Transverse colon (tissue), 4 donors: ENCODE results near the gene ERC2. TPM values are rescaled to one million over a fixed set of nuclear protein-coding genes. Genes with fewer than 3 reads are reported as not detected.

Source experiments
- DNase-seq: peaks from one replicate; pipeline ENCODE4 v3.0.0-alpha.2; 2019
- H3K27ac ChIP-seq, 4 donors: fragments of 200-600 bp; sonication (generic); 2 replicates each; pipeline ENCODE4 v1.5.1; 2016 to 2018; ENCODE audit warnings: inconsistent platforms in 4 of 4
- H3K27me3 ChIP-seq: fragments of 200-600 bp; sonication (generic); 2 replicates; pipeline ENCODE4 v1.5.1; 2017; ENCODE audit warnings: inconsistent platforms
- H3K36me3 ChIP-seq, 4 donors: fragments of 200-600 bp; sonication (generic); 2 replicates each; pipeline ENCODE4 v1.5.1; 2017 to 2019; ENCODE audit warnings: inconsistent platforms in 4 of 4
- H3K4me1 ChIP-seq, 4 donors: fragments of 200-600 bp; sonication (generic); 2 replicates each; pipeline ENCODE4 v1.5.1; 2017 to 2020; ENCODE audit warnings: inconsistent platforms in 4 of 4
- H3K4me3 ChIP-seq, 4 donors: fragments of 200-600 bp; sonication (generic); 1 replicate in 1 of 4; 2 replicates in 3 of 4; pipeline versions ENCODE4 v1.5.1 to v1.6.1; 2017 to 2019; ENCODE audit warnings: inconsistent platforms in 4 of 4
- H3K9me3 ChIP-seq, 2 donors: fragments of 200-600 bp; sonication (generic); 2 replicates each; pipeline ENCODE4 v1.5.1; 2017 to 2019; ENCODE audit warnings: inconsistent platforms in 2 of 2
- CTCF ChIP-seq, 5 experiments: fragments of 200-600 bp in 3 of 5; fragments of 450-650 bp in 2 of 5; sonication (generic) in 3 of 5; IDR thresholded peaks; 1 replicate in 2 of 5; 2 replicates in 3 of 5; pipeline ENCODE4 v1.5.1; 2016 to 2017; ENCODE audit warnings: antibody characterized with exemption in 5 of 5, inconsistent platforms in 3 of 5, mild to moderate bottlenecking in 2 of 5, moderate library complexity in 1 of 5
- EP300 ChIP-seq: sonication (generic); formaldehyde crosslinking; IDR thresholded peaks from one replicate; pipeline ENCODE4 v1.6.1; 2017; ENCODE audit warnings: antibody characterized with exemption, low read depth
- POLR2A ChIP-seq: fragments of 450-650 bp; IDR thresholded peaks from one replicate; pipeline ENCODE4 v1.6.1; 2016; ENCODE audit warnings: antibody characterized with exemption, mild to moderate bottlenecking, moderate library complexity
- POLR2AphosphoS5 ChIP-seq, 3 donors: sonication (generic); formaldehyde crosslinking; IDR thresholded peaks; one replicate each; pipeline ENCODE4 v1.6.1; 2016; ENCODE audit warnings: antibody characterized with exemption in 3 of 3
- WGBS, 2 donors: methylation state at CpG; one replicate each; pipeline ENCODE4 v1.1.5; 2018; ENCODE audit warnings: low coverage in 1 of 2; 5-methylcytosine and 5-hydroxymethylcytosine counted together
- in situ Hi-C, 4 donors: fragments of 200-750 bp; cut with MboI; loops; one replicate each; pipeline versions ENCODE4 v1.15.0 to v1.15.1; 2017; ENCODE audit warnings: low sequenced_read_pairs in 3 of 4, low pct_ligation_motif_present in 1 of 4, low pct_unique_long_range_greater_than_20kb in 1 of 4
- intact Hi-C: fragments of 100-400 bp; cut with DNase I; formaldehyde crosslinking; loops from one replicate; pipeline ENCODE4 v1.15.1; 2023; ENCODE audit warnings: low total_unique reads
- total RNA-seq, 4 donors: library from RNA; depleted of rRNA; stranded (reverse); fragments of >200 nt; gene quantifications; one replicate each; pipeline ENCODE4 v1.1.0, GENCODE V29; 2016

The ERC2 gene
- total RNA-seq, 4 donors from 2014 or later = 0.41 to 1.3 TPM; not detected in 2

GRCh38 chr3:56456117-56456516 is 12.2 kb downstream of the ERC2 start:
- TF ChIP-seq CTCF (IDR thresholded peaks at IDR 0.05) (no peak), EP300 (no peak), POLR2A (no peak), POLR2AphosphoS5 (IDR thresholded peaks at IDR 0.05) (no peak)
- H3K36me3 ChIP-seq = no peaks in the 10 kb centered on the region
- intact Hi-C loops = no loop called here
- DNase-seq = no peak
- no peak overlapping the region for H3K4me3 ChIP-seq
- H3K4me1 ChIP-seq = no peaks in the 10 kb centered on the region
- in situ Hi-C loops = no loop called here
- no peak overlapping the region for H3K27ac ChIP-seq
- no peaks in the 10 kb centered on the region for H3K9me3 ChIP-seq
- no peaks in the 10 kb centered on the region for H3K27me3 ChIP-seq
- 8 to 19% methylated on average over 1 of the region's 1 CpG for WGBS, 2 donors

- Histone ChIP-seq H3K4me3 (no peak overlapping the region), H3K4me1 (no peaks in the 10 kb centered on the region), H3K27me3 (peaks cover 4% of the 10 kb centered on the region), H3K27ac (no peak overlapping the region), H3K9me3 (no peaks in the 10 kb centered on the region), H3K36me3 (no peaks in the 10 kb centered on the region)
- TF ChIP-seq POLR2AphosphoS5 (IDR thresholded peaks at IDR 0.05) (no peak), CTCF (IDR thresholded peaks at IDR 0.05) (no peak), POLR2A (no peak), EP300 (no peak)
- DNase-seq = no peak
- in situ Hi-C loops = no loop called here
- WGBS, 2 donors = 24 to 50% methylated on average over 1 of the region's 1 CpG
- intact Hi-C loops = no loop called here
Observed at GRCh38 chr3:56453011-56453410, 15.3 kb downstream of the ERC2 start.

- TF ChIP-seq POLR2AphosphoS5 (IDR thresholded peaks at IDR 0.05) = no peak
- no peak for TF ChIP-seq CTCF (IDR thresholded peaks at IDR 0.05)
- no peak for TF ChIP-seq POLR2A
- H3K4me1 ChIP-seq = no peaks in the 10 kb centered on the region
- H3K27ac ChIP-seq = no peak overlapping the region
- intact Hi-C loops (no loop called here), in situ Hi-C loops (no loop called here)
- H3K9me3 ChIP-seq = no peaks in the 10 kb centered on the region
- DNase-seq = no peak
- peaks cover 4% of the 10 kb centered on the region for H3K27me3 ChIP-seq
- H3K4me3 ChIP-seq = no peak overlapping the region
- H3K36me3 ChIP-seq = no peaks in the 10 kb centered on the region
Observed at GRCh38 chr3:56452085-56452484, 16.2 kb downstream of the ERC2 start.

GRCh38 chr3:56443372-56443771 is 24.9 kb downstream of the ERC2 start:
- WGBS, 2 donors = 60 to 78% methylated on average over 1 to 3 of the region's 3 CpGs
- in situ Hi-C loops = no loop called here

More at GRCh38 chr3:56443372-56443771, 24.9 kb downstream of the ERC2 start:
- Histone ChIP-seq H3K36me3 (no peaks in the 10 kb centered on the region), H3K9me3 (no peaks in the 10 kb centered on the region), H3K27ac (no peak overlapping the region), H3K27me3 (peaks cover 1% of the 10 kb centered on the region), H3K4me1 (no peaks in the 10 kb centered on the region), H3K4me3 (no peak overlapping the region)
- no peak for DNase-seq
- intact Hi-C loops = no loop called here
- no peak for TF ChIP-seq CTCF (IDR thresholded peaks at IDR 0.05)
- no peak for TF ChIP-seq POLR2AphosphoS5 (IDR thresholded peaks at IDR 0.05)
- no peak for TF ChIP-seq POLR2A
- TF ChIP-seq EP300 = no peak
